Jurkat, Clone E6-1 (cell line): ENCODE data around the gene ABCB11.
"Not testable (repeated sequence)": the region's sequence is repeated elsewhere in the genome, so short reads cannot be mapped to it uniquely, and the experiment has no call there.

Source experiments
- DNase-seq: peaks from one replicate; pipeline ENCODE4 v3.0.0-alpha.2; 2011; ENCODE audit warnings: low read depth, low spot score
- H3K4me3 ChIP-seq: 2 replicates; pipeline ENCODE4 v1.5.1; 2011; ENCODE audit warnings: mild to moderate bottlenecking, low read length, control low read depth, moderate library complexity

Gene ABCB11

DNA sequence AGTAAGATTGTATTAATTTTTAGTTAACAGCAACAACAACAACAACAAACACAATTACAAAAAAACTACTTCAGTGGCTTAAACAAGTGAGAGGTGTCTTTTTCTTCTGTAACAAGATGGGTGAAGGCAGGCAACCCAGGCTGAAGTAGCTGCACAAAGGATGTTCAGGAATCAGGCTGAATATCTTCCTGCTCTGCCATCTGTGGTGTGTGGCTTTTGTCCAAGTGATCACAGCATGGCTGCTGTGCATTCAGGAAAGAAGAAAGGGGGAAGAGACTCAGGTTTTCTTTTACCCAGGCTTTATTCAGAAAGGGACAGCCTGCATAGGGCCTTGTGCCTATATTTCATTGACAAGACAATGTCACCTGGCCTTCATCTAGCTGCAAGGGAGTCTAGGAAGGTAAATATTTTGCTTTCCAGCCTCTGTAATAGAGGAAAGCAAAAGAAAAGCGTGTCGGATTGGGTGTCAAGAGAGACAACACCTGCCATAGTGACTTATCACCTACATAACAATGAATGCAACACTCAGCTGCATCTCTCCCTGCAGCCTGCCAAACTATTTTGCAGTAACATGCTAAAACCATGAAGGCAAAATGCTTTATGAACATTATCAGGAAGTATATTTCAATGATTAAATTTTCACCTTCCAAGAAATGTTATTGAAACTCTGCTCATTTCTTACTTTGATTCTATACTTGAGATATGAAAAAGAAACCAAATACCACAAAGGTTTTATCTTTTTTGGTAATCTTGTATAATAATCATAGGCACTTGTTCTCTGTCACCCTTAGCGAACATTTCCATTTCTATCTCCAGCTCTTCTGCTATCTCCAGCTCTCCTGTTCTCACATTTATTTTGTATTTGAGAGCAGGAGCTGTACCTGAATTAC is 115.4 kb downstream of the ABCB11 start:
- no peak overlapping the region for H3K4me3 ChIP-seq
- no peak for DNase-seq

DNA sequence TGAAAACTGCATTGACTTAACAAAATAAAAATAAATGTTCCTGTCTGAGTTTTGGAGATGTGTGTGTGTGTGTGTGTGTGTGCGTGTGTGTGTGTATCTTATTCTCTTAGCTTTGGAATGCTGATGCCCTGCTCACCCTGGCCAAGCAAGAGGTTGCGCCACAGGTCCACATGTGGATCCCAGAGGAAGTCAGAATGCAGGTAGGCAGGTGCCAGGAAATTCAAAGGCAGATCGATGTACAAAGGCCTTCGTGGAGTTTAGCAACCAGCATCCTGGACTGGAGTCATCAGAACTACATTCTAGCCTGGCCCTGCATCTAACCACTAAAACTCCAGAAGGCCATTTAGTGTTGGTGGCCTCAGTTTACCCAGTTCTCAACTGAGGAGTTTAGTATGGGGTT is 117.6 kb downstream of the ABCB11 start:
- no peak for DNase-seq

DNA sequence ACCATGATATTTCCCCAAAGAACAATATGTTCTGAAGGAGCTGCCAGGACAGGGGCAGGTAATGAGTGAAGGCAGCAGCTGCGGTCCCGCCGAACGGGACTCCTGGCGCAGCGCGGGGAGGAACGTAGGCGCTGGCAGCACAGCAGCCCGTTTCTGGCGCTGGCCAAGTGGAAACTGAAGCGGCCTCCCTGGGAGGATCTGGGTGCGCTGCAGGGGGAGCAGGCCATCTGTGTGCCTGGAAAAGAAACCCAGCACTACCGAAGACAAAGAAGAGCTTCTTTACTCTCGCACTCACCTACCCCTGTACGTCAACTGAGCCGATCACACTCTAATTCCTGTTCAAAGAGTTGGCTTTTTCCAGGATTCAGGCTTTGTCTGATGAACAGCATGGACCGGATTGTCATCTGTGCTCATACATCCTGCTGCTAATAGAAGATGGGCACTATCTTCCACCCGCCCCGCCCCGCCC is 118.2 kb downstream of the ABCB11 start:
- no peak overlapping the region for H3K4me3 ChIP-seq
- DNase-seq: no peak

More for the DNA sequence above, 117.6 kb downstream of the ABCB11 start:
- H3K4me3 ChIP-seq: no peak overlapping the region

DNA sequence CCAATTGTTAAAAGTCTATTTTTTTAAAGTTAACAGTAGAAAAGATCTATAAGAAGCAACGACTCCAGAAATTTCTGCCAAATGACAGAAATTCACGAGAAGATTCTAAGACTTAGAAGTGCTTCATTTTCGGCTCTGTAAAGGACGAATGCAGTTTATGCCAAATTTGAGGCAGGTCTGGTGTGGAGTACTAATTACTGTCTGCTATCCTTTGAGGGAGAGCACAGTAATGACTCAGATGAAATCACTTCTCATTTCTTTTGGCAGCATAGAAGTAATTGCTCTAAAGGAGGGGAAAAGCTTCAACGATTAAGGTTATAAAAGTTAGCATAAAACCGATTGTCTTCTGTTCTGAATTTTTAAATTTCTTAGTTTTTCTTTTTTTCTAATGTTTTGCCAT is 118.7 kb downstream of the ABCB11 start:
- no peak for DNase-seq

GRCh38 chr2:168910330-168910729 is 120.8 kb downstream of the ABCB11 start:
- no peak for DNase-seq
- H3K4me3 ChIP-seq: no peak overlapping the region

More for the DNA sequence above, 118.7 kb downstream of the ABCB11 start:
- H3K4me3 ChIP-seq: no peak overlapping the region

DNA sequence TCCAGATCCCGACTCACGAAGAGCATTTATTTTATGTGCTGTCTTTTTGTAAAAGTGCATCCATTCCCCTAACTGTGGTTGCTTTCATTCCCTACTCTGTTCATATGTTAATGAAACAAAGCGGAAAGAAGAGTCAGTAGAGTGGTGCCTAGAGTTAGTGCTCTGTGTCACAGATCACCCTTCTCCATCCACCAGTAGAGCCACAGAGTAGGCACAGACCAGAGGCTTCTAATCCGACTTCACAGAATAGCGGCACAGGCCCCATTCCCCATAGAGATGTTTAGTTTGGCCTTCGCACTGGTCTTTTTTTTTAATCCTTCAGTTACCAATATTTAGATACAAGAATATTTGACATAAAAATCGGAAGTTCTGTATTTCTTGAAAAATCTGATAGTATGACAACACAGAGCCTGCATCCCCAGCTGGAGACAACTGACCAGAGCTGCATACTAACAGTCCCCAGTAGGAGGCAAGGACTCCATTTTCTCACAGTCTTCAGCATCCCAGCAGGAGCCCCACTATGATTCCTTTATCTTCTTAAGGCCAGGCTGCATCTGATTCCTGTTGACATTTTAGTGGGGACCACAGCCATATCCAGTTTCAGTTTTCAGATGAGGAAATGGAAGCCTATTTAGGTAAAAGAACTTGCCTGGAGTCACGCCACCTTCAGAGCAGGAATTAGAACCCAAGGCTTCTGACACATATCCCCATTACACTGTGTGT is 123.0 kb downstream of the ABCB11 start:
- no peak for DNase-seq
- no peak overlapping the region for H3K4me3 ChIP-seq

DNA sequence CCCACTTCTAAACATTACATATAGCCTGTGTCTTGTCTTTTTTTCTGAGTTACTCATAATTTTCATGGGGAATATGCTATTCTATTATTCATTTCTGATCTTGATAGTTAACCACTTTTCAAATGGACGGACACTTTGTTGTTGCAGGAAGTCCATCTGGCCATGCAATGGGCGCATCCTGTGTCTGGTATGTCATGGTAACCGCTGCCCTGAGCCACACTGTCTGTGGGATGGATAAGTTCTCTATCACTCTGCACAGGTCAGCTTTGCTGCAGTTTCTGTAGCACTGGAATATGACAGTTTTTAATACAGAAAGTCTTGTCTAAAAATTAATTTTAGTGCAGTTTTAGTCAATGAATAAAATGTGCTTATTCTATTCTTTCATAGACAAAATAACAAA is 126.8 kb downstream of the ABCB11 start:
- no peak overlapping the region for H3K4me3 ChIP-seq
- DNase-seq: no peak

GRCh38 chr2:168903888-168904287 is 127.2 kb downstream of the ABCB11 start:
- DNase-seq: no peak

GRCh38 chr2:168901003-168901402 is 130.1 kb downstream of the ABCB11 start, which contains the start of gene G6PC2:
G6PC2 (plus strand) TSS chr2:168901291; CDS start chr2:168901332, 41 bp downstream.
- no peak within 1 kb of the TSS for H3K4me3 ChIP-seq
- no peak for DNase-seq

More at GRCh38 chr2:168903888-168904287, 127.2 kb downstream of the ABCB11 start:
- H3K4me3 ChIP-seq: no peak overlapping the region

- H3K4me3 ChIP-seq: no peak overlapping the region
- no peak for DNase-seq
Measured at GRCh38 chr2:168897449-168897848, 133.7 kb downstream of the ABCB11 start.

DNA sequence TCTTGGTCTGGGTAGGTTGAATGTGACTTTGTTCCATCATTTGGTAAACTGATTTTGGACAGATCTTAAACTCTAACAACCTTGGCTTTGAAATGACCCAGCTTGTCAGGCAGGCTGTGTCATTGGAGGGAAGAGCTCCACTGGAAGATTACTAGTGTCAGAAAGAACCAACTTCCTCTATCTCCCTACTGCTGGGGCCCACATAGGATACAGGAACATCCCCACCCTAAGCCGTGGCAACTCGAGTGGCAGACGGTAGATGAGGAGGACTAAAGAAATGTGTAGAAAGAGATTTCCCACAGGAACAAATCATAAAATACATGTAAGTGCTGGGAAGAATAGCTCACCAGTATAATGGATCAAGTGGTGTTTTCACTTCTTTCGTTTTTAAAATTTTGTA is 134.3 kb downstream of the ABCB11 start:
- no peak for DNase-seq
- H3K4me3 ChIP-seq: no peak overlapping the region

- DNase-seq: no peak
- H3K4me3 ChIP-seq: no peak overlapping the region
Measured at GRCh38 chr2:168895771-168896170, 135.4 kb downstream of the ABCB11 start.

DNA sequence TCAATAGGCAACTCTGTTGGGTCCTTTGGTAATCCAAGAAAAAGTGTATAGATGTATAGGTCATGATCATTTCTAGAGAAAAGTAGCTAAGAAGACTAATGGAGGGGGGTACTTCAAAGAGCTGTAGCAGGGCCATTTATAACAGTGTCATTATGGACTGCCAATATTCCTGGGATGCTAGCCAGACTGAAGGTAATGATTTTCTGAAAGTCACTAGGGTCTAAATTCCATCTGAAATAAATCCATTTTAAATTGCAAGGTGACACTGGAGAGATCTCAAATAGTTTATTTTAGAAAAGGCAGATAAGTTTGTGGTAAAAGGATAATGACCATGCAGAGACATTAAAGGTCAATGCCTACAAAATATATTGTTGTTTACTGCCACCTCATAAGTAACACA is 136.4 kb downstream of the ABCB11 start:
- no peak overlapping the region for H3K4me3 ChIP-seq
- DNase-seq: no peak

DNA sequence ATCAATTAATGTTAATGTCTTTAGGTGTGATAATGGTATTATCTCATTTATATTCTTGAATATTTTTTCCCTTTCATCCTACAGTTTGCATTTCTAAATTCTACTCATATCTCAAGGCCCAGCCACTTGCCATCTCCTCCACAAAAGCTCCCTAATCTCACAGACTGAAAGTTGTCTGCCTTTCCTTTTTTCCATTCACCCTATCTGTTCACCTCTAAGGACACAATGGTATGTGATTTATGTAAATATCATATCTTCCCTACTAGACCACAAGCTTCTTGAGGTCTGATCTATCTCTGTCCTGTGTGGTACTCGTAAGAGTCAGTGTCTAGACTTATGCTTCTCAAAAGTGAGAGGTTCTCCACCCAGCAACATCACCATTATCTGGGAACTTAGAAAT is 137.0 kb downstream of the ABCB11 start:
- no peak overlapping the region for H3K4me3 ChIP-seq
- DNase-seq: no peak

- no peak overlapping the region for H3K4me3 ChIP-seq
- no peak for DNase-seq
Measured at GRCh38 chr2:168892327-168892726, 138.8 kb downstream of the ABCB11 start.

DNA sequence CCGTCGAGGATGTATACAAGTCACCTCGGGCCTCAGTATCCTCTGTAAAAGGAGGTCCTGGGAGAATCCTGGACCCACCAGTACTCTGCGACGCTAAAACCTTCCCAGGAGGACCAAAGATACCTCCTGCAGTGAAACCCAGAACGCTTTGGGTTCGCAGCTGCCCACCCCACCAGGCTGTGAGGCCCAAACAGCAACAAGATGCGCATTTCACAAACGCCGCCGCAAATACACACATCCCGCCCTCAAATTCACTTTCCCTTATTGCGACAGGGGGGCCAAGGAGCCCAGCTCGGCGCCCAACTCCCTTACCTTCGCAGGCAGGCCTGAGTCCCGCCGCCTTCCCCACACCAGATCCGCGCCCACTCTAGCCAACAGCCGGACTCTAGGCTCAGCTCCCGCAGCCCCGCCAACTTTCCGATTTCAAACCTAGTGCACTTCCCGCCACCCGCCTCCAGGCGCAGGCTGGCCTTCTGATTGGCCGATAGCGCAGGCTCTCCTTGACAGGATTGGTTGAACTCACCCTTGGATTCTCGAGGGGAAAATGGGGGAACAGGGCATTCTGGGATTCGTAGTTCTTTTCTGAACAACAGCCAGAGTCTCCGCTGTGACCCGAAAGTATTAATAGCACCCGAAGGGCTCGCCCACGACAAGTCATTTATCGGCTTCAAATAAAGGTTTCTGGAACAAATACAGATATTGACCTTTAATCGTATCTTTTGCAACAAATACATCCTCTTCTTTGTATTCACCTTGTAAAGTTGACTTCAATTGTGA is 140.9 kb downstream of the ABCB11 start, which contains the start of gene SPC25:
SPC25 (minus strand) TSS at position 425 of the 777 bp plus-strand sequence. CDS start 911 bp downstream, outside the sequence.
- DNase-seq: peak; percentile 90
- H3K4me3 ChIP-seq: peak within 1 kb of the TSS; percentile 92

- DNase-seq: no peak
- peak overlapping the region; percentile 92 for H3K4me3 ChIP-seq
Measured at GRCh38 chr2:168889635-168890005, 141.5 kb downstream of the ABCB11 start.

- no peak for DNase-seq
- H3K4me3 ChIP-seq: no peak overlapping the region
Measured at GRCh38 chr2:168884975-168885374, 146.1 kb downstream of the ABCB11 start.

GRCh38 chr2:168882163-168882562 is 149.0 kb downstream of the ABCB11 start:
- H3K4me3 ChIP-seq, DNase-seq: not testable (repeated sequence)
